Activated CD8-positive, alpha-beta memory T cell treated with anti-CD3 and anti-CD28 coated beads, Interleukin-2, amount 50 U/mL, for 48 hours (primary cell): ENCODE data around the gene NCKAP5.

Experiments used
- DNase-seq: peaks from one replicate; pipeline ENCODE4 v3.0.0-alpha.2; 2020

The NCKAP5 gene

GRCh38 chr2:132638313-132639040 lies 929.8 kb downstream of the NCKAP5 start:
- no peak for DNase-seq

- DNase-seq, result no peak
Measured at GRCh38 chr2:132636346-132636745, 931.9 kb downstream of the NCKAP5 start.

- DNase-seq, result no peak
Measured at GRCh38 chr2:132633635-132634034, 934.6 kb downstream of the NCKAP5 start.

- no peak for DNase-seq
Measured at GRCh38 chr2:132632000-132632649, 936.1 kb downstream of the NCKAP5 start.

- DNase-seq, result no peak
Measured at GRCh38 chr2:132627536-132627935, 940.7 kb downstream of the NCKAP5 start.

GRCh38 chr2:132623096-132623839 lies 945.0 kb downstream of the NCKAP5 start:
- DNase-seq, result no peak
